Activated T-helper 2 cell treated with anti-CD3 and anti-CD28 coated beads, Interferon-gamma antibody, Interleukin-2, Interleukin-4, amounts not matched to agents 10 μg/mL and 5 μg/mL and 100 μg/mL, durations not matched to agents 14 hours and 24 hours and 36 hours (primary cell): ENCODE results near the gene PPP3CA. TPM values are rescaled to one million over a fixed set of nuclear protein-coding genes. Genes with fewer than 3 reads are reported as not detected.

Experiments
- DNase-seq: peaks from one replicate; pipeline ENCODE4 v3.0.0; 2021; ENCODE audit warnings: low spot score
- H3K27ac Mint-ChIP-seq: one replicate; pipeline ENCODE4 v1.8.0; 2021; ENCODE audit warnings: mixed read lengths
- H3K27me3 Mint-ChIP-seq: one replicate; pipeline ENCODE4 v1.8.0; 2021; ENCODE audit warnings: low read depth, mixed read lengths
- H3K36me3 Mint-ChIP-seq: one replicate; pipeline ENCODE4 v1.8.0; 2021; ENCODE audit warnings: low read depth, mixed read lengths
- H3K4me1 Mint-ChIP-seq: one replicate; pipeline ENCODE4 v1.8.0; 2021; ENCODE audit warnings: low read depth, mixed read lengths
- H3K4me3 Mint-ChIP-seq: one replicate; pipeline ENCODE4 v1.8.0; 2021; ENCODE audit warnings: low read depth, mild to moderate bottlenecking, moderate library complexity, mixed read lengths
- H3K9me3 Mint-ChIP-seq: one replicate; pipeline ENCODE4 v1.8.0; 2021; ENCODE audit warnings: mixed read lengths
- intact Hi-C: fragments of 100-400 bp; cut with micrococcal nuclease; formaldehyde crosslinking; loops from one replicate; pipeline ENCODE4 v1.15.1; 2023
- total RNA-seq: library from RNA; stranded (reverse); gene quantifications from 2 replicates; pipeline ENCODE4 v1.2.3, GENCODE V29; 2022

The PPP3CA gene
- total RNA-seq, 1 donor from 2014 or later = 7.2 TPM

- Mint-ChIP-seq H3K36me3 (no peaks in the 10 kb centered on the region), H3K4me3 (no peak overlapping the region), H3K4me1 (peaks cover 14% of the 10 kb centered on the region)
Observed at GRCh38 chr4:101259876-101260275, 87.5 kb downstream of the PPP3CA start.

DNA sequence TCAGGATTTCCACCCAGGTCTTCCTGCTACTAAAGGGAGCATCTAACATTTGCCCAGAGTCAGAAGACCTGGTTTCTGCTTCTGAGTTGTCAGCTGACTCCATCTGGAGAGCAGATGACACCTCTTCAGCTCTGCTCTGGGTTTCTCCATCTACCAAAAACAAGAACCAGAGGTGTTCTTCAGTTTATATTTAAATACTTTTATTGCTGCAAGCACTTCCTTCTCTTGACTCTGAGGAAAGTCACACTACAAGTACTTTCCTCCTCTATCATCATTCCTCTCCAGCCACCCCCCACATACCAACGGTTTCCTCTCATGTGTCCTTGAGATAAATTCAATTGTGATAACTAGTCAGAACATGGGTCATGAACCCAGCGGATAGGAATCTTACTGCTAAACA lies 88.4 kb downstream of the PPP3CA start:
- no peak for DNase-seq
- Mint-ChIP-seq H3K4me3 (no peak overlapping the region), H3K36me3 (no peaks in the 10 kb centered on the region), H3K4me1 (peaks cover 14% of the 10 kb centered on the region), H3K9me3 (no peaks in the 10 kb centered on the region), H3K27ac (no peak overlapping the region), H3K27me3 (peaks cover 18% of the 10 kb centered on the region)
- intact Hi-C loops = no loop called here

More at GRCh38 chr4:101259876-101260275, 87.5 kb downstream of the PPP3CA start:
- intact Hi-C loops = no loop called here
- Mint-ChIP-seq H3K27ac (no peak overlapping the region), H3K27me3 (peaks cover 18% of the 10 kb centered on the region), H3K9me3 (no peaks in the 10 kb centered on the region)
- no peak for DNase-seq

GRCh38 chr4:101256222-101256621 lies 91.1 kb downstream of the PPP3CA start:
- intact Hi-C loops = no loop called here
- Mint-ChIP-seq H3K9me3 (no peaks in the 10 kb centered on the region), H3K27me3 (peaks cover 16% of the 10 kb centered on the region), H3K27ac (no peak overlapping the region), H3K4me1 (peaks cover 16% of the 10 kb centered on the region), H3K4me3 (no peak overlapping the region), H3K36me3 (no peaks in the 10 kb centered on the region)
- DNase-seq = no peak

DNA sequence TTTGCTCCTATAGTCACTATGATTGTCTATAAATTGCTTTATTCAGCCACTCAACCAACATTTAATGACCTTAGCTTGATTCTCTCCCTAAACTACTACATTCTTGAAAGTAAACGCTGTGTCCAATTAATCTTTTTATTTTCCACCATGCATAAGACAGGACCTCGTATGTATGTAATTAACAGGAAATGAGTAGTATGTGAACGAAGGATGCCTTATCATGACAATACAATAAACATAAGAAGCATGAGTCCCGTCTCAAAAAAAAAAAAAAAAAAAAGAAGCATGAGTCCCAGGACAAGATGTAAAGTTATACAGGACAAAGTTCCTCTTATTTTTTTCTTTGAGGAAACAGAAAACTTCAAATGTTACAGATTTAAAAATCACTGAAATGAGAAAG lies 92.5 kb downstream of the PPP3CA start:
- H3K36me3 Mint-ChIP-seq = no peaks in the 10 kb centered on the region
- H3K9me3 Mint-ChIP-seq = no peaks in the 10 kb centered on the region
- H3K27ac Mint-ChIP-seq = no peak overlapping the region
- no peak for DNase-seq
- peaks cover 9% of the 10 kb centered on the region for H3K27me3 Mint-ChIP-seq
- H3K4me1 Mint-ChIP-seq = peaks cover 11% of the 10 kb centered on the region
- no peak overlapping the region for H3K4me3 Mint-ChIP-seq
- intact Hi-C loops = no loop called here

DNA sequence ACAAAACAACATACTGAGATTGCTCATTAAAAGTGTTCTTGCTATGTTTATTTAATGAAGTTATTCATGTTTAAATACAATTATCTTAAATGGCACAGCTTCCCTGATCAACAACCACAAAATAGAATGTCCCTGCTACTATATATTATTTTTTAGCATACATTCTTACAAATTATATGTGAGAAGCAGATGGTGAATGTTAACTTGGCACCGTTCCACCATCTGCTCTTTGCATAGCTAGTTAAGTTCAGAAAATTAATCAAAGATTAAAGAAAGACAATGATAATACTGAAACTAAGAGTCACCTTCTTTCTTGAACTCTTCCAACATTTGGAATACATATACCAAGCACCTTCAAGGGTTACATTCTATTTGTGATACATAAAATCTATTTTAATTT lies 94.2 kb downstream of the PPP3CA start:
- H3K36me3 Mint-ChIP-seq = no peaks in the 10 kb centered on the region
- H3K27me3 Mint-ChIP-seq = peaks cover 7% of the 10 kb centered on the region
- no peak overlapping the region for H3K27ac Mint-ChIP-seq
- no peaks in the 10 kb centered on the region for H3K9me3 Mint-ChIP-seq
- intact Hi-C loops = no loop called here
- H3K4me1 Mint-ChIP-seq = peaks cover 1% of the 10 kb centered on the region
- H3K4me3 Mint-ChIP-seq = no peak overlapping the region
- no peak for DNase-seq

GRCh38 chr4:101252721-101253120 lies 94.6 kb downstream of the PPP3CA start:
- Mint-ChIP-seq H3K4me3 (no peak overlapping the region), H3K27ac (no peak overlapping the region), H3K27me3 (peaks cover 7% of the 10 kb centered on the region), H3K36me3 (no peaks in the 10 kb centered on the region), H3K9me3 (no peaks in the 10 kb centered on the region), H3K4me1 (peaks cover 1% of the 10 kb centered on the region)
- intact Hi-C loops = no loop called here
- DNase-seq = no peak

- no peak for DNase-seq
- intact Hi-C loops = no loop called here
- H3K27me3 Mint-ChIP-seq = peaks cover 7% of the 10 kb centered on the region
- no peaks in the 10 kb centered on the region for H3K36me3 Mint-ChIP-seq
- H3K4me3 Mint-ChIP-seq = no peak overlapping the region
- H3K27ac Mint-ChIP-seq = no peak overlapping the region
- H3K9me3 Mint-ChIP-seq = no peaks in the 10 kb centered on the region
- peaks cover 1% of the 10 kb centered on the region for H3K4me1 Mint-ChIP-seq
Observed at GRCh38 chr4:101251261-101251660, 96.1 kb downstream of the PPP3CA start.

DNA sequence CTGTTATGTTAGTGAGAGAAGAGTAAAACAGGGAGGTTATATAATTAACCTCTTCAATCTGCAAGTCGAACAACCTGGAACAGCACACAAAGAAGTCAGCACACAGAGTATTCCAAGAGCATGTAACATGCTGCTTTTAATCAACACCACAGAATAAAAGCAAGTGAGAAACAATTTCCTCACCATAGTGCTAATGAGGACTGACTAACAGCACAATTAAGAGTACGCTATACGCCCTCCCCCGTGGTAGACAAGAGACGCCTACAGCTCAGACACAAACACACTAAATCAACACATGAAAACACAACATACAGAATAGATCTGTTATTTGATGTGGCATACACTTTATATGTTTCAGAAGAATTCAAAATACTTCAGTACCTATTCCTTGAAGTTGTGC lies 103.0 kb downstream of the PPP3CA start:
- no peak for DNase-seq
- intact Hi-C loops = no loop called here
- Mint-ChIP-seq H3K27me3 (peaks cover 2% of the 10 kb centered on the region), H3K36me3 (no peaks in the 10 kb centered on the region), H3K4me3 (no peak overlapping the region), H3K27ac (no peak overlapping the region), H3K9me3 (no peaks in the 10 kb centered on the region), H3K4me1 (peaks cover 1% of the 10 kb centered on the region)

DNA sequence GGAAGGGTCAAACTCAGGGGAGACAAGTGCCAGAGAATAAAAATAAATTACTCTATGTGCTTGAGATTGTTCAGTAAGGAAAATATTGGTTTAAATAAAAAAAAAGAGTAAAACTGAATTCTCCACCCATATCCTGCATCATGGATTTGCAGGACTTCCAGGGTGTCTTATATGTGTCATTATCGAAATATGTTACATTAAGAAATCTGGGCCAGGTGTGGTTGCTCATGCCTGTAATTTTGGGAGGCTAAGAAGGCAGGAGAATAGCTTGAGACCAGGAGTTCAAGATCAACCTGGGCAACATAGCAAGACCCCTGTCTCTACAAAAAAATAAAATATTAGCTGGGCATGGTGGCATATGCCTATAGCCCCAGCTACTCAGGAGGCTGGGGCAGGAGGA lies 104.9 kb downstream of the PPP3CA start:
- Mint-ChIP-seq H3K9me3 (no peaks in the 10 kb centered on the region), H3K27ac (no peak overlapping the region), H3K4me3 (no peak overlapping the region), H3K27me3 (peaks cover 8% of the 10 kb centered on the region), H3K4me1 (peaks cover 1% of the 10 kb centered on the region), H3K36me3 (no peaks in the 10 kb centered on the region)
- DNase-seq = no peak
- intact Hi-C loops = no loop called here

GRCh38 chr4:101240099-101240498 lies 107.2 kb downstream of the PPP3CA start:
- intact Hi-C loops = no loop called here
- Mint-ChIP-seq H3K27ac (no peak overlapping the region), H3K36me3 (no peaks in the 10 kb centered on the region), H3K9me3 (no peaks in the 10 kb centered on the region), H3K4me3 (no peak overlapping the region), H3K4me1 (peaks cover 1% of the 10 kb centered on the region), H3K27me3 (peaks cover 8% of the 10 kb centered on the region)
- DNase-seq = no peak

DNA sequence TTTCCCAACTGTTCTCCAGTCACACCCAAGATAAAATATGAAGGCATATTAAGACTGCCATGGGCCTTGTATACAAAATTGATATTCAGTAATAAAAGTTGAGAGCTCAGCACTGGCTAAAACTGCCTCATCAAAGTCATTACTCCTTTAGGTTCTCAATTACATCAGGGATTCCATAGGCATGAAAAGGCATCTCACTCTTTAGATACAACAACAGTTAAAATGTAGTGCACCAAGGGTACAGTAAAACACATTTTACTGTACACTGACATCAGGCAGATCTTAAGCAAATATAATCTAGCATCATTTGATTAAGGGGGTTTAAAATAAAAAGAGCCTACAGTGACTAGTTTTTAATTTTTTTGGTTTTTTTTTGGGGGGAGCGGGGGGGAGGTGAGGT lies 107.7 kb downstream of the PPP3CA start:
- H3K27ac Mint-ChIP-seq = no peak overlapping the region
- DNase-seq = no peak
- intact Hi-C loops = no loop called here
- H3K27me3 Mint-ChIP-seq = peaks cover 8% of the 10 kb centered on the region
- H3K4me1 Mint-ChIP-seq = peaks cover 1% of the 10 kb centered on the region
- H3K4me3 Mint-ChIP-seq = no peak overlapping the region
- H3K9me3 Mint-ChIP-seq = no peaks in the 10 kb centered on the region
- no peaks in the 10 kb centered on the region for H3K36me3 Mint-ChIP-seq

DNA sequence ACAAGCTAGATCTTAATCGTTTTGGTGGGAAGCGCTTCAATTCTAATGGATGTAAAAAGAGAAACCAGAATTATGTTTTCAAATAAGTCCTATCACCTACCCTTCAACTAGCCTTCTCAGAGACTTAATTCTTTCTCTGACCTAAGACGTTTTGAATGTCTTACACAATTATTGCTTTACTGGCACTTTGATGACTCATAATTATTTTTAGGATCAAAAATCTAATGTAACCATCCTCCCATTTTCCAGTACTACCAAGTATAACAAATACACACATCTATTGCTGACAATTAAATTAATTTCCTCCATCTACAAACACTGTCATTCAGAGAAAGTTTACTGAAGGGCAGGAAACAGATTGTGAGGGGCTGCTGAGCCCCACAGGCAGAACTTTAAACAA lies 108.6 kb downstream of the PPP3CA start:
- Mint-ChIP-seq H3K4me1 (no peaks in the 10 kb centered on the region), H3K27ac (no peak overlapping the region), H3K36me3 (no peaks in the 10 kb centered on the region), H3K27me3 (peaks cover 8% of the 10 kb centered on the region), H3K4me3 (no peak overlapping the region), H3K9me3 (no peaks in the 10 kb centered on the region)
- intact Hi-C loops = no loop called here
- no peak for DNase-seq

DNA sequence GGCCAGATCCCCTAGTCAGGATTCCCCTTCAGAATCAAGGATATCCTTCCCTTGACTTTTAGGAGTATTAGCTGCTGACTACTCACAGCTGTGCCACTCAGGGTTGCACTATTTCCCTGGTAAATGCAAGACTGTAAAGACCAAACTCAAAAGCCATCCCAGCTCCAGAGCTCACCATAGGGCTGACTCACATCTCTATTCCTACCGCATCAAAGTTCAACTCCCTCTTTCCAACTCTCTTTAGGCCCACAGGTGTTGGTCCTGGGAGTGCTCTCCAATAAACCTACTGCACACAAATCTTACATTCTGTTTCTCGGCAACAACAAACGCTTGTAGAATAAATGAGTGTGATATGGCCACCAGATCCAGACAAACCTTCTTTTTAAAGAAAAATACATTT lies 109.6 kb downstream of the PPP3CA start:
- no peak for DNase-seq
- H3K4me3 Mint-ChIP-seq = no peak overlapping the region
- no peak overlapping the region for H3K27ac Mint-ChIP-seq
- no peaks in the 10 kb centered on the region for H3K4me1 Mint-ChIP-seq
- H3K27me3 Mint-ChIP-seq = peaks cover 8% of the 10 kb centered on the region
- H3K9me3 Mint-ChIP-seq = no peaks in the 10 kb centered on the region
- no peaks in the 10 kb centered on the region for H3K36me3 Mint-ChIP-seq
- intact Hi-C loops = no loop called here

- no peak overlapping the region for H3K27ac Mint-ChIP-seq
- no peaks in the 10 kb centered on the region for H3K9me3 Mint-ChIP-seq
- H3K4me1 Mint-ChIP-seq = peaks cover 4% of the 10 kb centered on the region
- intact Hi-C loops = no loop called here
- peaks cover 11% of the 10 kb centered on the region for H3K27me3 Mint-ChIP-seq
- H3K36me3 Mint-ChIP-seq = no peaks in the 10 kb centered on the region
- no peak overlapping the region for H3K4me3 Mint-ChIP-seq
- no peak for DNase-seq
Observed at GRCh38 chr4:101236097-101236496, 111.2 kb downstream of the PPP3CA start.
